Parathyroid adenoma (tissue), 2 donors: ENCODE results near the gene KIR3DL3.
"Not testable (repeated sequence)": the region's sequence is repeated elsewhere in the genome, so short reads cannot be mapped to it uniquely, and the experiment has no call there.

ENCODE experiments used
- H2AFZ ChIP-seq: fragments of 300-600 bp; sonication (generic); one replicate; pipeline ENCODE4 v1.7.0; 2017; ENCODE audit warnings: antibody characterized with exemption, mild to moderate bottlenecking
- H3K27ac ChIP-seq: fragments of 300-600 bp; sonication (generic); one replicate; pipeline ENCODE4 v1.7.0; 2017
- H3K27me3 ChIP-seq: fragments of 300-600 bp; sonication (generic); one replicate; pipeline ENCODE4 v1.7.0; 2017; ENCODE audit warnings: low read length; ENCODE audit not compliant: control insufficient read depth, insufficient read depth
- H3K36me3 ChIP-seq: fragments of 300-600 bp; sonication (generic); one replicate; pipeline ENCODE4 v1.7.0; 2017; ENCODE audit warnings: low read length; ENCODE audit not compliant: control insufficient read depth, insufficient read depth
- H3K4me1 ChIP-seq: fragments of 300-600 bp; sonication (generic); one replicate; pipeline ENCODE4 v1.7.0; 2017; ENCODE audit warnings: control low read depth
- H3K4me2 ChIP-seq: fragments of 300-600 bp; sonication (generic); one replicate; pipeline ENCODE4 v1.7.0; 2017; ENCODE audit warnings: low read length
- H3K4me3 ChIP-seq: fragments of 300-600 bp; sonication (generic); one replicate; pipeline ENCODE4 v1.7.0; 2017; ENCODE audit warnings: low read depth, low read length
- H3K79me2 ChIP-seq: fragments of 300-600 bp; sonication (generic); one replicate; pipeline ENCODE4 v1.7.0; 2017; ENCODE audit warnings: control low read depth
- H3K9ac ChIP-seq: fragments of 300-600 bp; sonication (generic); one replicate; pipeline ENCODE4 v1.7.0; 2017; ENCODE audit warnings: mild to moderate bottlenecking
- H3K9me3 ChIP-seq: fragments of 300-600 bp; sonication (generic); one replicate; pipeline ENCODE4 v1.7.0; 2017; ENCODE audit warnings: low read length; ENCODE audit not compliant: control insufficient read depth
- donor health status: primary hyperparathyroidism.

Gene KIR3DL3

GRCh38 chr19:54769646-54770045, 45.4 kb downstream of the KIR3DL3 start, which contains the start of gene KIR2DL1:
TSS of gene KIR2DL1 (plus strand) at chr19:54769793. CDS start at chr19:54769851, 58 bp downstream.
- H3K4me2 ChIP-seq, H3K9ac ChIP-seq, H3K4me3 ChIP-seq, H3K79me2 ChIP-seq, H3K9me3 ChIP-seq, H3K4me1 ChIP-seq, H3K27ac ChIP-seq, H3K36me3 ChIP-seq, H3K27me3 ChIP-seq, H2AFZ ChIP-seq: not testable (repeated sequence)

DNA sequence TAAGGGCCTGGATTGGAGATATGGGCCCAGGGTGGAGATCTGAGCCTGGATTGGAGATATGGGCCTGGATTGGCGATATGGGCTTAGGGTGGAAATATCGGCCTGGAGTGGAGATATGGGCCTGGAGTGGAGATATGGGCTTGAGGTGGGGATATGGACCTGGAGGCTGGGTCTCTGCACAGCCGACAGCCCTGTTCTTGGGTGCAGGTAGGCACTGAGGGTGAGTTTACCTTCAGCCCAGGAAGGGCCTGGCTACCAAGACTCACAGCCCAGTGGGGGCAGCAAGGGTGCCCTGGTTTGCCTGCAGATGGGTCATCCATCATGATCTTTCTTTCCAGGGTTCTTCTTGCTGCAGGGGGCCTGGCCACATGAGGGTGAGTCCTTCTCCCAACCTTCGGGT, 46.3 kb downstream of the KIR3DL3 start:
- H3K4me1 ChIP-seq, H3K9me3 ChIP-seq: not testable (repeated sequence)

GRCh38 chr19:54771018-54771960, 47.0 kb downstream of the KIR3DL3 start:
- H3K9me3 ChIP-seq, H2AFZ ChIP-seq, H3K79me2 ChIP-seq, H3K4me1 ChIP-seq, H3K4me2 ChIP-seq, H3K36me3 ChIP-seq, H3K9ac ChIP-seq, H3K27me3 ChIP-seq, H3K27ac ChIP-seq, H3K4me3 ChIP-seq: not testable (repeated sequence)

More for the DNA sequence above, 46.3 kb downstream of the KIR3DL3 start:
- H3K9ac ChIP-seq, H2AFZ ChIP-seq, H3K4me3 ChIP-seq, H3K36me3 ChIP-seq, H3K27ac ChIP-seq, H3K79me2 ChIP-seq, H3K27me3 ChIP-seq, H3K4me2 ChIP-seq: not testable (repeated sequence)

- not testable (repeated sequence) for H3K79me2 ChIP-seq, H2AFZ ChIP-seq, H3K36me3 ChIP-seq, H3K4me3 ChIP-seq, H3K27me3 ChIP-seq, H3K9ac ChIP-seq, H3K9me3 ChIP-seq, H3K4me2 ChIP-seq, H3K4me1 ChIP-seq, H3K27ac ChIP-seq
Measured at GRCh38 chr19:54772666-54773065, 48.4 kb downstream of the KIR3DL3 start.

DNA sequence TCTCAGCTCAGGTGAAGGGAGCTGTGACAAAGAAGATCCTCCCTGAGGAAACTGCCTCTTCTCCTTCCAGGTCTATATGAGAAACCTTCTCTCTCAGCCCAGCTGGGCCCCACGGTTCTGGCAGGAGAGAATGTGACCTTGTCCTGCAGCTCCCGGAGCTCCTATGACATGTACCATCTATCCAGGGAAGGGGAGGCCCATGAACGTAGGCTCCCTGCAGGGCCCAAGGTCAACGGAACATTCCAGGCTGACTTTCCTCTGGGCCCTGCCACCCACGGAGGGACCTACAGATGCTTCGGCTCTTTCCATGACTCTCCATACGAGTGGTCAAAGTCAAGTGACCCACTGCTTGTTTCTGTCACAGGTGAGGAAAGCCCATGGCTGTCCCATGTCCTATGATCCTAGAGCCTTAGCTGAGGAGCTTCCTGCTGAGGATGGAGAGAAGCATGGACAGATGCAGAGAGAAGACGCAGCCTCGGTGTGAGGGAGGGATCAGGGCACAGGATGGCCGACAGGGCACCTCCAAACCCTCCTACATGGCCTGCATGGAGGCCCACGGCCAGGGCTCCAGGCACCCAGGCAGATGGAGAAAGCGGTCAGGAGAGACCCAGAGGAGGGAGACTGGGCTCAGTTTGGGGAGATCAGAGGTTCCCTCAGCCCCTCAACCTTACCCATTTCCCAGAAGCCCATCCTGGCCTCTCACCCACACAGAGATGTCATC, 51.0 kb downstream of the KIR3DL3 start:
- not testable (repeated sequence) for H3K4me1 ChIP-seq, H3K27me3 ChIP-seq, H3K9me3 ChIP-seq, H3K79me2 ChIP-seq, H3K9ac ChIP-seq, H3K36me3 ChIP-seq, H3K4me2 ChIP-seq, H3K4me3 ChIP-seq, H3K27ac ChIP-seq, H2AFZ ChIP-seq

DNA sequence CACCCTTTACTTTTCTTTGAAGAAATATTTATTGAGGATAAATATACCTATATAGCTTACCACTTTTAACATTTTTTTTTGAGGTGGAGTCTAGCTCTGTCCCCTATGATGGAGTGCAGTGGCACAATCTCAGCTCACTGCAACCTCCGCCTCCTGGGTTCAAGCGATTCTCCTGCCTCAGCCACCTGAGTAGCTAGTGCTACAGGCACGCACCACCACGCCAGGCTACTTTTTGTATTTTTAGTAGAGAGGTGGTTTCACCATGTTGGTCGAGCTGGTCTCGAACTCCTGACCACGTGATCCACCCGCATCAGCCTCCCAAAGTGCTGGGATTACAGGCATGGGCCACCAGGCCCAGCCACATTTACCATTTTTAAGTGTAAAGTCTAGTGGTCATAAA, 51.6 kb downstream of the KIR3DL3 start:
- not testable (repeated sequence) for H3K27me3 ChIP-seq, H3K4me1 ChIP-seq, H3K9ac ChIP-seq, H3K36me3 ChIP-seq, H3K27ac ChIP-seq, H3K9me3 ChIP-seq, H3K4me2 ChIP-seq, H3K4me3 ChIP-seq, H3K79me2 ChIP-seq, H2AFZ ChIP-seq

DNA sequence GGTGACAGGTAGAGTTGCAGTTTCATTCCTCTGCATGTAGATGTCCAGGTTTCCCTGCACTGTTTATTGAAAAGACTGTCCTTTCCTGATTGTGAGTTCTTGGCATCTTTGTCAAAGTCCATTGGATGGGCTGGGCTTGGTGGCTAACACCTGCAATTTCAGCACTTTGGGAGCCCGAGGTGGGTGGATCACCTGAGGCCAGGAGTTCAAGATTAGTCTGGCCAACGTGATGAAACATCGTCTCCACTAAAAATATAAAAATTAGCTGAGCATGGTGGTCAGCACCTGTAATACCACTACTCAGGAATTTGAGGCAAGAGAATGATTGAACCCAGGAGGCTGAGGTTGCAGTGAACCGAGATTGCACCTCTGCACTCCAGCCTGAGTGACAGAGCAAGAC, 53.6 kb downstream of the KIR3DL3 start:
- not testable (repeated sequence) for H3K9ac ChIP-seq, H3K27ac ChIP-seq, H3K27me3 ChIP-seq, H2AFZ ChIP-seq, H3K4me2 ChIP-seq, H3K4me3 ChIP-seq, H3K79me2 ChIP-seq, H3K9me3 ChIP-seq, H3K36me3 ChIP-seq, H3K4me1 ChIP-seq

DNA sequence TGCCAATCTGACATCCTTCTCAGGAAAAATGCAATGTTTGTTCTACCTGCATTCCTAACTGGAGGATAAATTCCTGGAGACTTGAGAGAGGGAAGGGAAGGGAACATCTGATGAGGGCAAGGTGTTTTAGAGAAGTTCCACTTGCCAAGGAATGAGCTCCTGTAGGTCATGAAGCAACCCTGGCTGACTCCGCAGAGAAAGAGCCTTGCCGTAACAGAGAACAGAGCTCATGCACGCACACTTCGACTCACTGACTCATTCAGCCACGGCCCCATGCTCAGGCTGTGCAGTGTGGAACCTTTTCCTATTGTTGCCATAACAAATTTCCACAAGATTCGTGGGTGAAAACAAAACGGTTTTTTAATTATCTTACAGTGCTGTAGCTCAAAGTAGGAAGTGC, 54.7 kb downstream of the KIR3DL3 start:
- H3K9ac ChIP-seq, H3K4me1 ChIP-seq, H3K36me3 ChIP-seq, H3K4me2 ChIP-seq, H2AFZ ChIP-seq, H3K79me2 ChIP-seq, H3K27ac ChIP-seq, H3K9me3 ChIP-seq, H3K27me3 ChIP-seq, H3K4me3 ChIP-seq: not testable (repeated sequence)

DNA sequence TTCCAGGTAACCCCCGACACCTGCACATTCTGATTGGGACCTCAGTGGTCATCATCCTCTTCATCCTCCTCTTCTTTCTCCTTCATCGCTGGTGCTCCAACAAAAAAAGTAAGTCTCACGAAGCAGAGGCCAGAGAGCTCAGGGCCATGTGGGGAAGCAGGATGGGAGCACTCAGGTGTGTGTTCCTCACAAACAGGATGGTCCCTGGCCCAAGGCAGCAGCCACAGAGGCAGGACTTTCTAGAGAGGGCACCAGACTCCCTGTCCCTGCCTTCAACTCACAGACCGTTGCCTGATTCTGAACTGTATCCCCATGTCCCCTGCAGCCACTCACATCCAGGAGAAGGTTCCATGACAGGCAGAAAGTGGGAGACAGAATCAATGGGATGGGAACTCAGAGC, 58.7 kb downstream of the KIR3DL3 start:
- H3K9me3 ChIP-seq, H3K27me3 ChIP-seq, H3K79me2 ChIP-seq, H3K4me3 ChIP-seq, H3K36me3 ChIP-seq, H3K9ac ChIP-seq, H3K4me2 ChIP-seq, H3K27ac ChIP-seq, H3K4me1 ChIP-seq, H2AFZ ChIP-seq: not testable (repeated sequence)
